IMR-90 (cell line): Measurements from ENCODE around the gene OR2H1. TPM values are rescaled to one million over a fixed set of nuclear protein-coding genes. Genes with fewer than 3 reads are reported as not detected.

Experiments used
- ATAC-seq: fragments of 200-7000 bp; cut with Tn5 transposase; 2 replicates; pipeline ENCODE4 v1.9.1; 2020; ENCODE audit warnings: low read depth, mild to moderate bottlenecking, moderate library complexity
- BruUV-seq: library from RNA; stranded (reverse); fragments of 400-500 nt; replicated peaks from 2 replicates; lab custom pipeline; 2021; lab: Mats Ljungman, UMichigan
- CTCF ChIA-PET: fragments of 300-600 bp; formaldehyde crosslinking; extraction: SDS; loops from one replicate; lab custom pipeline; 2021; ENCODE audit warnings: antibody characterized with exemption; lab: Yijun Ruan, JAX
- POLR2A ChIA-PET: fragments of 300-600 bp; sonication (Branson Sonifier 250); formaldehyde crosslinking; loops from one replicate; lab custom pipeline; 2022; ENCODE audit warnings: antibody characterized with exemption; ENCODE audit not compliant: unreplicated experiment; lab: Charles Lee
- DNase-seq: peaks from one replicate; pipeline ENCODE4 v3.0.0; 2013
- H2AFZ ChIP-seq: replicated peaks from 2 replicates; pipeline ENCODE3; 2013; ENCODE audit warnings: low read length, mild to moderate bottlenecking; ENCODE audit not compliant: poor library complexity
- H2AK5ac ChIP-seq: 2 replicates; pipeline ENCODE4 v1.6.1; 2013; ENCODE audit warnings: low read depth, low read length, inconsistent platforms
- H2AK9ac ChIP-seq: replicated peaks from 2 replicates; pipeline ENCODE3; 2013; ENCODE audit warnings: mild to moderate bottlenecking, low read depth, low read length, moderate library complexity; ENCODE audit not compliant: poor library complexity
- H2BK120ac ChIP-seq: 2 replicates; pipeline ENCODE4 v1.6.1; 2013; ENCODE audit warnings: low read depth, low read length, inconsistent platforms
- H2BK15ac ChIP-seq: 3 replicates; pipeline ENCODE4 v1.6.1; 2013; ENCODE audit warnings: low read depth, low read length, inconsistent platforms
- H2BK20ac ChIP-seq: 2 replicates; pipeline ENCODE4 v1.6.1; 2013; ENCODE audit warnings: low read depth, mild to moderate bottlenecking, inconsistent platforms, low read length, moderate library complexity
- H2BK5ac ChIP-seq: 2 replicates; pipeline ENCODE4 v1.6.1; 2013; ENCODE audit warnings: mild to moderate bottlenecking, low read depth, low read length, inconsistent platforms; ENCODE audit not compliant: poor library complexity, severe bottlenecking
- H3K14ac ChIP-seq: replicated peaks from 2 replicates; pipeline ENCODE4 v1.6.1; 2013; ENCODE audit warnings: low read depth, low read length, inconsistent platforms
- H3K18ac ChIP-seq: 2 replicates; pipeline ENCODE4 v1.6.1; 2013; ENCODE audit warnings: low read depth, low read length, control low read depth
- H3K23ac ChIP-seq: 2 replicates; pipeline ENCODE4 v1.6.1; 2013; ENCODE audit warnings: low read depth, low read length, inconsistent platforms
- H3K27ac ChIP-seq: 2 replicates; pipeline ENCODE4 v1.5.1; 2013; ENCODE audit warnings: mild to moderate bottlenecking, control low read depth, low read length; ENCODE audit not compliant: insufficient read depth
- H3K27me3 ChIP-seq: 2 replicates; pipeline ENCODE4 v1.6.1; 2013; ENCODE audit warnings: low read length; ENCODE audit not compliant: control insufficient read depth, insufficient read depth
- H3K36me3 ChIP-seq: 2 replicates; pipeline ENCODE4 v1.6.1; 2013; ENCODE audit warnings: low read length, mixed read lengths; ENCODE audit not compliant: control insufficient read depth, insufficient read depth
- H3K4ac ChIP-seq: 2 replicates; pipeline ENCODE4 v1.6.1; 2013; ENCODE audit warnings: low read depth, low read length, inconsistent platforms
- H3K4me1 ChIP-seq: 2 replicates; pipeline ENCODE4 v1.6.1; 2013; ENCODE audit warnings: low read length, mixed read lengths; ENCODE audit not compliant: control insufficient read depth, insufficient read depth
- H3K4me2 ChIP-seq: 2 replicates; pipeline ENCODE4 v1.6.1; 2013; ENCODE audit warnings: low read depth, mild to moderate bottlenecking, control low read depth, low read length, moderate library complexity
- H3K4me3 ChIP-seq: 2 replicates; pipeline ENCODE4 v1.5.1; 2013; ENCODE audit warnings: low read depth, mild to moderate bottlenecking, control low read depth, low read length, moderate library complexity; ENCODE audit not compliant: insufficient read depth
- H3K56ac ChIP-seq: 2 replicates; pipeline ENCODE4 v1.6.1; 2013; ENCODE audit warnings: low read length, inconsistent platforms; ENCODE audit not compliant: insufficient read depth; ENCODE audit errors: extremely low read depth
- H3K79me1 ChIP-seq, 2 experiments: 2 replicates each; pipeline ENCODE4 v1.6.1; 2013; ENCODE audit warnings: low read length in 2 of 2, inconsistent platforms in 1 of 2, low read depth in 1 of 2
- H3K9ac ChIP-seq: 2 replicates; pipeline ENCODE4 v1.6.1; 2013; ENCODE audit warnings: low read depth, low read length, control low read depth
- H3K9me1 ChIP-seq: 2 replicates; pipeline ENCODE4 v1.6.1; 2013; ENCODE audit warnings: low read length, inconsistent platforms; ENCODE audit not compliant: insufficient read depth
- H3K9me3 ChIP-seq: 2 replicates; pipeline ENCODE4 v1.6.1; 2013; ENCODE audit warnings: low read length; ENCODE audit not compliant: control insufficient read depth, insufficient read depth
- H4K20me1 ChIP-seq: 2 replicates; pipeline ENCODE4 v1.6.1; 2013; ENCODE audit warnings: low read length, inconsistent platforms; ENCODE audit not compliant: insufficient read depth
- H4K5ac ChIP-seq: 2 replicates; pipeline ENCODE4 v1.6.1; 2013; ENCODE audit warnings: mild to moderate bottlenecking, low read depth, low read length, control low read depth
- H4K8ac ChIP-seq, 2 experiments: 2 replicates each; pipeline ENCODE4 v1.6.1; 2013; ENCODE audit warnings: low read depth in 2 of 2, low read length in 2 of 2, control low read depth in 1 of 2, inconsistent platforms in 1 of 2
- H4K91ac ChIP-seq: 2 replicates; pipeline ENCODE4 v1.6.1; 2013; ENCODE audit warnings: low read depth, low read length, inconsistent platforms; ENCODE audit not compliant: insufficient read depth
- BHLHE40 ChIP-seq: fragments of 150-350 bp; IDR thresholded peaks from 2 replicates; pipeline ENCODE4 v1.6.1; 2016; ENCODE audit warnings: mild to moderate bottlenecking, low read depth, low read length
- CHD1 ChIP-seq: IDR thresholded peaks from 2 replicates; pipeline ENCODE4 v1.6.1; 2012; ENCODE audit warnings: low read depth, low read length, improper control_type of control experiment
- FOS ChIP-seq: fragments of 150-350 bp; IDR thresholded peaks from 2 replicates; pipeline ENCODE4 v1.6.1; 2016; ENCODE audit warnings: low read depth, low read length
- MAZ ChIP-seq: IDR thresholded peaks from 2 replicates; pipeline ENCODE4 v1.6.1; 2012; ENCODE audit warnings: low read depth, mild to moderate bottlenecking, low read length, improper control_type of control experiment, moderate library complexity, borderline replicate concordance
- WGBS, 2 experiments: methylation state at CpG; one replicate each; pipeline versions ENCODE4 v1.1.5 to v1.1.7; 2013; ENCODE audit warnings: missing lambda C conversion rate in 2 of 2; ENCODE audit not compliant: insufficient read length in 1 of 2; ENCODE audit errors: extremely low coverage in 2 of 2; 5-methylcytosine and 5-hydroxymethylcytosine counted together
- dilution Hi-C: fragments of 300-500 bp; cut with HindIII; formaldehyde crosslinking; loops from one replicate; pipeline ENCODE4 v1.14.3; 2018; ENCODE audit warnings: low sequenced_read_pairs; ENCODE audit not compliant: unreplicated experiment
- in situ Hi-C: fragments of 300-500 bp; cut with MboI; formaldehyde crosslinking; loops from 3 replicates; pipeline ENCODE4 v1.14.3; 2019; ENCODE audit warnings: low sequenced_read_pairs, inconsistent platforms, mixed read lengths
- intact Hi-C: fragments of 100-400 bp; cut with micrococcal nuclease; formaldehyde crosslinking; loops from 2 replicates; pipeline ENCODE4 v1.10.0; 2022
- polyA plus RNA-seq, 3 experiments: library from polyadenylated mRNA; depleted of rRNA; stranded (reverse); fragments of >200 nt; gene quantifications; 2 replicates each; pipeline ENCODE4 v1.2.3, GENCODE V29; 2012; ENCODE audit warnings: low replicate concordance in 1 of 3
- total RNA-seq: library from RNA; depleted of rRNA; stranded (reverse); fragments of >200 nt; gene quantifications from 2 replicates; pipeline ENCODE4 v1.2.3, GENCODE V29; 2012
- TF ChIP-seq, protein P1 (sequence below): fragments of 150-350 bp; IDR thresholded peaks from 2 replicates; pipeline ENCODE4 v1.6.1; 2017; ENCODE audit warnings: mild to moderate bottlenecking, antibody characterized with exemption, low read length, low read depth

Gene OR2H1
- total and polyA plus RNA-seq, 2 of the 4 experiments (the other 2 are of a cell fraction) = not detected

DNA sequence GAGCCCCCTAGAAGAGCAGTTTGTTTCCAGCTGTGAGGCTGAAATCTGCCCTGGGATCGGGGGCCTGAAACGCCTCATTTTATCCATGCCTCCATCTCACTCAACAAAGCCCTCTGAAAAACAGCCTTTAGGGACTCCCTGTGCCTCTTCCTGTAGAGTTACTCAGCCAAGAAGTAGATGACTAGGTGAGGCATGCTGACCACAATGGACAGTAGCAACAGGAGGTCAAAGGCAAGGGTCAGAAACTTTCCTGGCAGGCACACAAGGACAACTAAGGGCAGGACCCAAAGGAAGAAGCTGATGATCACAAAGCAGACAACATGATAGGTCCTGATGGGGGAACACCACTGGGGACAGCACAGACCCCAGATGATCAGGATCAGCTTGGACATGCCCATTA is 18.0 kb downstream of the OR2H1 start:
- no peaks in the 10 kb centered on the region for H4K20me1 ChIP-seq
- dilution Hi-C loops = no loop called here

More for the DNA sequence above, 18.0 kb downstream of the OR2H1 start:
- H2AK9ac ChIP-seq = no peak overlapping the region
- no peak overlapping the region for H3K27ac ChIP-seq
- H3K4me2 ChIP-seq = no peak overlapping the region
- no peak overlapping the region for H3K18ac ChIP-seq
- no peaks in the 10 kb centered on the region for H3K79me1 ChIP-seq
- no CpG with 5 or more reads among the region's 2 CpGs for WGBS, 2 experiments
- H3K9ac ChIP-seq = no peak overlapping the region
- no peak overlapping the region for H2AK5ac ChIP-seq
- H3K4me1 ChIP-seq = no peaks in the 10 kb centered on the region
- no peak overlapping the region for H3K23ac ChIP-seq
- DNase-seq (no peak), ATAC-seq (no peak)
- no peaks in the 10 kb centered on the region for H3K27me3 ChIP-seq
- no peak overlapping the region for H2BK20ac ChIP-seq
- no peak overlapping the region for H2BK5ac ChIP-seq
- no TSS peak for BruUV-seq
- H3K56ac ChIP-seq = no peak overlapping the region
- no peak overlapping the region for H2AFZ ChIP-seq
- in situ Hi-C loops = no loop called here
- no peak overlapping the region for H3K4me3 ChIP-seq
- no peak overlapping the region for H2BK120ac ChIP-seq
- ChIA-PET CTCF (no interaction called here), POLR2A (no interaction called here)
- no peak overlapping the region for H3K4ac ChIP-seq
- H2BK15ac ChIP-seq = no peak overlapping the region
- H4K5ac ChIP-seq = no peak overlapping the region
- TF ChIP-seq, protein P1, sequence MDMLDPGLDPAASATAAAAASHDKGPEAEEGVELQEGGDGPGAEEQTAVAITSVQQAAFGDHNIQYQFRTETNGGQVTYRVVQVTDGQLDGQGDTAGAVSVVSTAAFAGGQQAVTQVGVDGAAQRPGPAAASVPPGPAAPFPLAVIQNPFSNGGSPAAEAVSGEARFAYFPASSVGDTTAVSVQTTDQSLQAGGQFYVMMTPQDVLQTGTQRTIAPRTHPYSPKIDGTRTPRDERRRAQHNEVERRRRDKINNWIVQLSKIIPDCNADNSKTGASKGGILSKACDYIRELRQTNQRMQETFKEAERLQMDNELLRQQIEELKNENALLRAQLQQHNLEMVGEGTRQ = no peak
- TF ChIP-seq BHLHE40 = no peak
- no peak for TF ChIP-seq FOS
- no peak for TF ChIP-seq CHD1
- TF ChIP-seq MAZ = no peak
- H3K9me3 ChIP-seq = peaks cover 24% of the 10 kb centered on the region
- H3K14ac ChIP-seq = no peak overlapping the region
- H3K36me3 ChIP-seq = no peaks in the 10 kb centered on the region
- H4K8ac ChIP-seq = no peak overlapping the region
- no peak overlapping the region for H4K91ac ChIP-seq
- no peaks in the 10 kb centered on the region for H3K9me1 ChIP-seq
- intact Hi-C loops = no loop called here
